Left ventricle myocardium inferior (tissue), 1 donor: Measurements from ENCODE around the gene APCDD1. TPM values are rescaled to one million over a fixed set of nuclear protein-coding genes. Genes with fewer than 3 reads are reported as not detected.
"Not testable (repeated sequence)": the region's sequence is repeated elsewhere in the genome, so short reads cannot be mapped to it uniquely, and the experiment has no call there.

Source experiments
- DNase-seq: peaks from one replicate; pipeline ENCODE4 v3.0.0-alpha.2; 2020
- H3K27ac ChIP-seq: fragments of 200-600 bp; replicated peaks from 2 replicates; pipeline ENCODE4 v1.8.0; 2021
- H3K27me3 ChIP-seq: fragments of 200-600 bp; 2 replicates; pipeline ENCODE4 v1.8.0; 2021; ENCODE audit warnings: low read depth
- H3K36me3 ChIP-seq: fragments of 200-600 bp; 2 replicates; pipeline ENCODE4 v1.8.0; 2021
- H3K4me1 ChIP-seq: fragments of 200-600 bp; 2 replicates; pipeline ENCODE4 v1.8.0; 2021
- H3K4me3 ChIP-seq: fragments of 200-600 bp; 2 replicates; pipeline ENCODE4 v1.8.0; 2021; ENCODE audit warnings: mild to moderate bottlenecking, moderate library complexity
- H3K9me3 ChIP-seq: fragments of 200-600 bp; replicated peaks from 2 replicates; pipeline ENCODE4 v1.8.0; 2021
- CTCF ChIP-seq: fragments of 200-600 bp; IDR thresholded peaks from 2 replicates; pipeline ENCODE4 v1.8.0; 2021; ENCODE audit warnings: antibody characterized with exemption, mild to moderate bottlenecking, borderline replicate concordance
- intact Hi-C: fragments of 100-400 bp; cut with micrococcal nuclease; formaldehyde crosslinking; loops from one replicate; pipeline ENCODE4 v1.11.0; 2022
- total RNA-seq: library from RNA; stranded (reverse); fragmentation: NEBNext Ultra II Directional; extraction: Animal tissue kit (Norgen Biotek cat#: 25700); gene quantifications from one replicate; pipeline ENCODE4 v1.2.1, GENCODE V29; 2021
- donor health status: DM: no; HTN: yes; CAD: no; lungs with severe emphysema.

The APCDD1 gene
- total RNA-seq, 1 donor from 2014 or later, result 38.0 TPM

- Histone ChIP-seq H3K36me3 (no peaks in the 10 kb centered on the region), H3K4me3 (no peak overlapping the region), H3K9me3 (peaks cover 3% of the 10 kb centered on the region), H3K4me1 (no peaks in the 10 kb centered on the region), H3K27me3 (no peaks in the 10 kb centered on the region), H3K27ac (no peak overlapping the region)
- TF ChIP-seq CTCF, result no peak
- intact Hi-C loops, result no loop called here
- DNase-seq, result no peak
Measured at GRCh38 chr18:10495936-10496335, 41.5 kb downstream of the APCDD1 start.

GRCh38 chr18:10497206-10497749 is 42.8 kb downstream of the APCDD1 start:
- H3K36me3 ChIP-seq, result no peaks in the 10 kb centered on the region

GRCh38 chr18:10499230-10499629 is 44.8 kb downstream of the APCDD1 start:
- H3K27me3 ChIP-seq, result no peaks in the 10 kb centered on the region
- no peak overlapping the region for H3K27ac ChIP-seq
- no peaks in the 10 kb centered on the region for H3K4me1 ChIP-seq
- H3K4me3 ChIP-seq, result no peak overlapping the region
- DNase-seq, result no peak
- no peaks in the 10 kb centered on the region for H3K36me3 ChIP-seq
- H3K9me3 ChIP-seq, result peaks cover 4% of the 10 kb centered on the region
- intact Hi-C loops, result no loop called here
- TF ChIP-seq CTCF, result no peak

More at GRCh38 chr18:10497206-10497749, 42.8 kb downstream of the APCDD1 start:
- H3K27me3 ChIP-seq, result no peaks in the 10 kb centered on the region
- no peak for DNase-seq
- H3K4me1 ChIP-seq, result no peaks in the 10 kb centered on the region
- H3K4me3 ChIP-seq, result no peak overlapping the region
- no peak overlapping the region for H3K27ac ChIP-seq
- intact Hi-C loops, result no loop called here
- H3K9me3 ChIP-seq, result peaks cover 3% of the 10 kb centered on the region
- no peak for TF ChIP-seq CTCF

- H3K9me3 ChIP-seq, result peaks cover 12% of the 10 kb centered on the region
- no peaks in the 10 kb centered on the region for H3K4me1 ChIP-seq
- no peak for TF ChIP-seq CTCF
- H3K4me3 ChIP-seq, result no peak overlapping the region
- no peak for DNase-seq
- intact Hi-C loops, result no loop called here
- no peaks in the 10 kb centered on the region for H3K27me3 ChIP-seq
- H3K27ac ChIP-seq, result no peak overlapping the region
- H3K36me3 ChIP-seq, result no peaks in the 10 kb centered on the region
Measured at GRCh38 chr18:10500038-10500437, 45.6 kb downstream of the APCDD1 start.

GRCh38 chr18:10504723-10505122 is 50.3 kb downstream of the APCDD1 start:
- intact Hi-C loops, result no loop called here
- no peak for DNase-seq
- Histone ChIP-seq H3K4me1 (no peaks in the 10 kb centered on the region), H3K4me3 (no peak overlapping the region), H3K36me3 (no peaks in the 10 kb centered on the region), H3K9me3 (peaks cover 38% of the 10 kb centered on the region), H3K27me3 (no peaks in the 10 kb centered on the region), H3K27ac (no peak overlapping the region)
- TF ChIP-seq CTCF, result no peak

GRCh38 chr18:10505892-10506291 is 51.5 kb downstream of the APCDD1 start:
- H3K27me3 ChIP-seq, H3K4me3 ChIP-seq, DNase-seq, H3K4me1 ChIP-seq, H3K36me3 ChIP-seq, H3K27ac ChIP-seq, intact Hi-C loops: not testable (repeated sequence)
- peaks cover 35% of the 10 kb centered on the region for H3K9me3 ChIP-seq
